ENCODE data around the gene VILL. TPM values are rescaled to one million over a fixed set of nuclear protein-coding genes. Genes with fewer than 3 reads are reported as not detected.

VILL gene
- total RNA-seq, 1 donor from 2014 or later, result 2.3 TPM

- H3K4me1 Mint-ChIP-seq (ENCODE audit: unreplicated experiment), result peaks cover 66% of the 10 kb centered on the region
- peaks cover 8% of the 10 kb centered on the region for H3K9me3 Mint-ChIP-seq (ENCODE audit: unreplicated experiment)
- DNase-seq (ENCODE audit: extremely low spot score, unreplicated experiment), result no peak
- H3K36me3 Mint-ChIP-seq (ENCODE audit: unreplicated experiment), result peaks cover 31% of the 10 kb centered on the region
- TF ChIP-seq CTCF (IDR thresholded peaks at IDR 0.05), result no peak
- H3K4me3 Mint-ChIP-seq (ENCODE audit: unreplicated experiment), result no peak overlapping the region
- H3K27me3 Mint-ChIP-seq (ENCODE audit: unreplicated experiment), result no peaks in the 10 kb centered on the region
- peak overlapping the region; percentile 89 for H3K27ac Mint-ChIP-seq (ENCODE audit: unreplicated experiment)
Observed at GRCh38 chr3:37949866-37950265, 40.7 kb upstream of the VILL start.

- H3K36me3 Mint-ChIP-seq (ENCODE audit: unreplicated experiment), result peaks cover 45% of the 10 kb centered on the region
- H3K4me1 Mint-ChIP-seq (ENCODE audit: unreplicated experiment), result peaks cover 58% of the 10 kb centered on the region
- no peaks in the 10 kb centered on the region for H3K27me3 Mint-ChIP-seq (ENCODE audit: unreplicated experiment)
- H3K9me3 Mint-ChIP-seq (ENCODE audit: unreplicated experiment), result peaks cover 8% of the 10 kb centered on the region
- no peak overlapping the region for H3K27ac Mint-ChIP-seq (ENCODE audit: unreplicated experiment)
- no peak overlapping the region for H3K4me3 Mint-ChIP-seq (ENCODE audit: unreplicated experiment)
- no peak for DNase-seq (ENCODE audit: extremely low spot score, unreplicated experiment)
- TF ChIP-seq CTCF (IDR thresholded peaks at IDR 0.05), result no peak
Observed at GRCh38 chr3:37952564-37952963, 38.0 kb upstream of the VILL start.

GRCh38 chr3:37953226-37953625, 37.4 kb upstream of the VILL start:
- Mint-ChIP-seq H3K4me3 (ENCODE audit: unreplicated experiment) (no peak overlapping the region), H3K9me3 (ENCODE audit: unreplicated experiment) (peaks cover 8% of the 10 kb centered on the region), H3K4me1 (ENCODE audit: unreplicated experiment) (peaks cover 58% of the 10 kb centered on the region), H3K36me3 (ENCODE audit: unreplicated experiment) (peaks cover 47% of the 10 kb centered on the region), H3K27me3 (ENCODE audit: unreplicated experiment) (no peaks in the 10 kb centered on the region), H3K27ac (ENCODE audit: unreplicated experiment) (peak overlapping the region; percentile 25)
- DNase-seq (ENCODE audit: extremely low spot score, unreplicated experiment), result no peak
- TF ChIP-seq CTCF (IDR thresholded peaks at IDR 0.05), result no peak

GRCh38 chr3:37953707-37954394, 36.7 kb upstream of the VILL start:
- no peak for TF ChIP-seq CTCF (IDR thresholded peaks at IDR 0.05)

GRCh38 chr3:37954881-37955280, 35.7 kb upstream of the VILL start:
- DNase-seq (ENCODE audit: extremely low spot score, unreplicated experiment), result peak; percentile 57
- peaks cover 8% of the 10 kb centered on the region for H3K9me3 Mint-ChIP-seq (ENCODE audit: unreplicated experiment)
- peaks cover 45% of the 10 kb centered on the region for H3K4me1 Mint-ChIP-seq (ENCODE audit: unreplicated experiment)
- peaks cover 50% of the 10 kb centered on the region for H3K36me3 Mint-ChIP-seq (ENCODE audit: unreplicated experiment)
- H3K27ac Mint-ChIP-seq (ENCODE audit: unreplicated experiment), result no peak overlapping the region
- no peak overlapping the region for H3K4me3 Mint-ChIP-seq (ENCODE audit: unreplicated experiment)
- no peak for TF ChIP-seq CTCF (IDR thresholded peaks at IDR 0.05)
- H3K27me3 Mint-ChIP-seq (ENCODE audit: unreplicated experiment), result no peaks in the 10 kb centered on the region

More at GRCh38 chr3:37953707-37954394, 36.7 kb upstream of the VILL start:
- Mint-ChIP-seq H3K4me1 (ENCODE audit: unreplicated experiment) (peaks cover 54% of the 10 kb centered on the region), H3K27ac (ENCODE audit: unreplicated experiment) (no peak overlapping the region), H3K27me3 (ENCODE audit: unreplicated experiment) (no peaks in the 10 kb centered on the region), H3K4me3 (ENCODE audit: unreplicated experiment) (no peak overlapping the region), H3K9me3 (ENCODE audit: unreplicated experiment) (peaks cover 8% of the 10 kb centered on the region), H3K36me3 (ENCODE audit: unreplicated experiment) (peaks cover 47% of the 10 kb centered on the region)
- DNase-seq (ENCODE audit: extremely low spot score, unreplicated experiment), result peak; percentile 7

Measured in osteocyte (in vitro differentiated cells).